ENCODE results near the gene PTGIR.
"Not testable (repeated sequence)": the region's sequence is repeated elsewhere in the genome, so short reads cannot be mapped to it uniquely, and the experiment has no call there.

The PTGIR gene

GRCh38 chr19:46639358-46640182 is 14.7 kb upstream of the PTGIR start:
- no peak for DNase-seq (ENCODE audit: low read depth)

DNA sequence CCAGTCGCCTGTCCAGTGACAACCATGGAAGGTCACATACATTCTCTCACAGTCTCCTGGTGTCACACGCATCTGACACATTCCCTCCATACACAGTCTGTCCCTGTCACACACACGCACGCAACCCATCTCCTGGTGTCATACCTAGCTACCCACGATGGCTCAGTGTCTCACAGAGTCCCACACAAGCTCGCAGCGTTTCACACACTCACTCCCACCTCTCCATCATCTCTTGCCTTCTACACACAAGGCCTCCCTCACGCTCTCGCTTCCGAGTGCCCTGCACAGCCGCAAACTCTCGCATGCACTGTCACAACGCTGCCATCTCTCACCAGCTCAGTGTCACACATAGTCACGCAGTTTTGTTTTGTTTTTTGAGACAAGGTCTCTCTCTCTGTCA is 12.3 kb upstream of the PTGIR start:
- DNase-seq (ENCODE audit: low read depth), result no peak

DNA sequence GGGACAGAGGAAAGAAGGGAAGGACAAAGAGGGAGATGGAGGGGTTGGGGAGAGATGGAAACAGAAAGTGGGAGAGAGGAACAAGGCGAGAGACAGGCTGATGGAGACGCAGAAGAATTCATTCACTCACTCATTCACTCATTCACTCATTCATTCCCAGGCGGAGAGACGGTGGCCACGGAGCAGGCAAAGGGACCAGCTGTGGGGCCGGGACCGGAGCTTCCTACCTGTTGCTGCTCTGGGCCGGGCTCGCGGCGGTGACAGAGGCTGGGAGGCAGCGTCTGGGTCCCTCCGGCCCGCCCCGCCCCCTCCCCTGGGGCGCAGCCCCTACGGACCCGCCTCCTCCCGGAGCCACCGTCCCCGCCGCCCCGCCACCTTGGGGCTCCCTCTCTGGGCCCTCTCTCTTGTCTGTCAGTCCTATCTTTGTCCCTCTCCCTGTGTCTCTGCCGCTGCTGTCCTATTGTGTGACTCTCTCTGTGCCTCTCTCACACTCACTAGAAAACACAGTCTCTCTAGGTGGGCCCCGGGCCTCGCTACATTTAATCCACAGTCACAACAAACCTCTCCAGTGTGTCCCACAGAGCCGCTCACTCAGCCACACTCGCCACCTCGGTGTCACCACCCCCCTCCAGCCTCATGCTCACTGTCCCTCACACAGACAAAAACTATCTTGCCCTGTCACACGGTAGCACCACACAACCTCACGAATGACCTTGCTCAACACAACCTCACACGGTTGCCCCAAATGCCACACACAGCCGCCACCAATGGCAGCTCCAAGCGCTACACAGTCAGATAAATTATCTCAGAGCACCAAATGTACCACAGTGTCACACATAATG is 11.3 kb upstream of the PTGIR start, which contains the start of gene GNG8:
GNG8 (minus strand) TSS at position 283 of the 842 bp plus-strand sequence. CDS start 1,520 bp downstream, outside the sequence.
- DNase-seq (ENCODE audit: low read depth), result no peak

GRCh38 chr19:46634656-46635218 is 9.8 kb upstream of the PTGIR start:
- DNase-seq (ENCODE audit: low read depth), result no peak

DNA sequence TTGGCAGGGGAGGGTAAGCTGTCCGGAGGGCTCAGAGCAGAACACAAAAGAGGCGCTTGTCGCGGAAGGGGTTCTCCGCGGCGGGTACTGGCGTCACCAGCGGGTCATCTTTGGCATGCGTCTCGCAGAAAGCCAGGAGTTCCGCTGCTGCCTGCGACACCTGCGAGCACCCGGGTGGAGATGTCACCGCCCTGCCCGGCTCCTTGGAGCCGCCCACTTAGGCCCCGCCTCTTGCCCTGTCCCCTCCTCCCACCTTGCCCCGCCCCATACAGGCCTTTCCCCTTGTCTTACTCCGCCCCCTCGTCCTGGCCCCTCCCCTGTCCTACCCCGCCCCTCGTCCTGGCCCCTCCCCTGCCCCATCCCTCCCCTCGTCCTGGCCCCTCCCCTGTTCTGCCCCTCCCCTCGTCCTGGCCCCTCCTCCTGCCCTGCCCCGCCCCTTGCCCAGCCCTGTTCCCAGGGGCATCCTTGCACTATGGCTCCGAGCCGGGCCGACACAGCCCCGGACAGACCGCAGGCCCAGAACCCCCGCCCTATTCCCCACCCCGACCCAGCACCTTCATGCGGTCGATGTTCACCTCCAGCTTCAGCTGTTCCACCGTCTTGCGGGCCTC is 9.3 kb upstream of the PTGIR start:
- peak; percentile 52 for DNase-seq (ENCODE audit: low read depth)

DNA sequence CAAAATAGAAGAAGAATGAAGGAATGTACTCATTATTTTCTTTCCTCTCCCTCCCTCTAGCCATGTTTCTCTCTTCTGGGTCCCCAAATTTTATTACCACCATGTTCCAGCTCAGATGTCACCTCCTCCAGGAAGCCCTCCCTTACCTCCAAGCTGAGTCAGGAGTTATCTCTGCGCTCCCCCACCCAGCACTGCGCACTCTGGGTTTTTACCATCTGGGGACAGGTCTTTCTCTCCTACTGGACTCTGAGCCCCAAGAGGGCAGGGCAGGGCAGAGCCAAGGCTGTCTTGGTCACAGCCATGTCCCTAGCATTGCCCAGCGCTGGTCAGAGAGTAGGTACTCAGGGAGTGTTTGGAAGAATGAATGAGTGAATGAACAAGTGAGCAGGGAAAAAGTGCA is 8.2 kb upstream of the PTGIR start:
- DNase-seq (ENCODE audit: low read depth), result no peak

DNA sequence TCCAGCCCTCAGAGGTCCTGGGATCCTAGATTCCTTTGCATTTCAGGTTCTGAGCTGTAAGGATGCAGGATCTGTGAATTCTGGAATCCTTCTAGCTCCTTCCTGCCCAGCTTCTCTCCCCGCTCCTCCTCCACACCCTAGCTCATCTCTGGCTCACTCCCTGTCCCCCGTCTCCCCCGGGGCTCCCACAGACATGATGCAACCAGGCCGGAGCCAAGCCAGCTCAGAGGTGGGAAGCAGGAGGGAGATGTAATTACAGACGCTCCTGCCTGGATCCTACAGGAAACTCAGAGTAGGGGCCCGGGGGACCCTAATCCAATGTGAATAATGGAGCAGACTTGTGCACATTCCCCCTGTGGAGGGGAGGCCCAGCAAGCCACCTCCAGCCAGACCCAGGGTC is 6.6 kb upstream of the PTGIR start:
- DNase-seq (ENCODE audit: low read depth), result no peak

GRCh38 chr19:46630586-46631205 is 5.8 kb upstream of the PTGIR start:
- no peak for DNase-seq (ENCODE audit: low read depth)

- no peak for DNase-seq (ENCODE audit: low read depth)
Measured at GRCh38 chr19:46629546-46630025, 4.7 kb upstream of the PTGIR start.

GRCh38 chr19:46628970-46629369 is 4.1 kb upstream of the PTGIR start:
- DNase-seq (ENCODE audit: low read depth), result not testable (repeated sequence)

DNA sequence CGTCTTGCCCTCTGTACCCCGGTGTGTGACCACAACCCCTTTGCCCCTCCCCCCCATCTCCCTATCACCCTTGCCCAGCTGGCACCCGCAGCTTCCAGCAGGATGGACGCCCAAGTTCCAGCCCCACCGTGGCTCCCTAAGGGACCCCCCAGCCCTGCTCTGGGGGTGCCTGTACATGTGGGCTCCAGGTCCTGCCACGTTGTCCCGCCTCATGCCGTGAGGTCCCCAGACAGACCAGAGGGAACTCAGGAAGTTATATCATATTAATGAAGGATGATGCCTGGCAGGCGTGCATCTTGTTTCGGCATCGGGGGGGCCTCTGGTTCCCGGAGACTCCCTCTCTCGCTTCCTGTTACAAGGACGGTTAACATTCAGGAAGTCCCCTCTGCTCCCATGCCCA is 1.6 kb upstream of the PTGIR start:
- no peak for DNase-seq (ENCODE audit: low read depth)

DNA sequence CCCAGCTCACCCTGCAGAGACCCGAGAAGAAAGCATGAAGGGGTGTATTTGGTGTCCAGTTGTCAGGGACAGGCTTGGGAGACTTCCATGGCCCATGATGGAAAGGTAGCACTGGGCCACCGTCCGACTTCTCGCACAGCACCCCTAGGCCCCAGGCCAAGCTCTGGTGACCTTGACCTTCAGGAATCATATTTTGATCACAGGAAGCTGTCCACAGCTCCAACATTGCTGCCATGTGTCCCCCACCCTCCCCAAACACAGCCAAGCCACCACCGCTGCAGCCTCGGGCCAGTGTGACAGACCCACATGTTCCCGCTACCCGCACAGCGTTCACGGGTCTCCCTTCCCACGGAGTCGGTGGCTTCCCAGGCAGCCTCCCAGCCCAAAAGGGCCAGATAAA is 842 bp upstream of the PTGIR start:
- no peak for DNase-seq (ENCODE audit: low read depth)

DNA sequence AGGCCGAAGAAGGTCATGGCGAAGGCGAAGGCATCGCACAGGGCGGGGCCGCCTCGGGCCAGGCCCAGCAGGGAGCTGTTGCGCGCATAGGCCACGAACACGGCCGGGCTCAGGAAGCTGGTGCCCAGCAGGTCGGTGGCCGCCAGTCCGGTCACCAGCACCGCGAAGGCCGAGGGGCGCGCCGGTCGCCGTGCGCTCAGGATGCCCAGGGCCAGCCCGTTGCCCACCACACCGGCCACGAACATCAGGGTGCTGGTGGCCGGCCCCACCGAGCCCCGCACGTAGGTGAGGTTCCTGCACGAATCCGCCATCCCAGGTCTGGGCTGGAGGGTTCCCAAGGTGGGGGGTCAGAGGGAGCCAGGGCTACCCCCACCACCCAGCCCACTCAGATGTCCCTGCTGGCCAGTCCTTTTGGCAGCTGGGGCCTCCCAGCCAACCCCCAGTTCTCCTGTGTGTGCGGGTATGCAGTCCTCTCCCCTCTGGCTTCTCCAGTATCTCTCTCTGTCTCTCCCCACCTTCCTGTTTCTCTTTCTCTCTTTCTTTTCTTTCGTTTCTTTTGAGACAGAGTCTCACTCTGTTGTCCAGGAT is 880 bp downstream of the PTGIR start:
- no peak for DNase-seq (ENCODE audit: low read depth)

GRCh38 chr19:46622118-46622446 is 2.8 kb downstream of the PTGIR start:
- no peak for DNase-seq (ENCODE audit: low read depth)

- no peak for DNase-seq (ENCODE audit: low read depth)
Measured at GRCh38 chr19:46621191-46622117, 3.4 kb downstream of the PTGIR start.

DNA sequence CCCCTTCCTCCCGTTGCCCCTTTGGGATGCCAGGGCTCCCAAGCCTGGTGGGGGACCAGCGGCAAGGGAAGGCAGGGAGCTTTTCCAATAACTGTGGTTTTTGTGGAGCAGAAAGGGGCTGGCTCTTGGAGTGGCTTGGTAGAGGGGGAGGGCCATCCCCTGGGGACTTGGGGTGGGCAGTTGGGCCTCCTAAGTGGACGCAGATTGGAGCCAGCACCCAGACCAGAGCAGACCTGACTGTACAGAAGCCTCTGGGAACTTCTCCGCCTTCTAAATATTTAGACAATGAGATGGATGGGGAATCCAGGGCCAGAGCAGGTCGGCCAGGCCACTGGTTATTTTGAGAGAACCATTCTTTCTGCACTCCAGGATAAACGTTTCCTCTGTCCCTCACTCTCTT is 4.2 kb downstream of the PTGIR start:
- DNase-seq (ENCODE audit: low read depth), result no peak

DNA sequence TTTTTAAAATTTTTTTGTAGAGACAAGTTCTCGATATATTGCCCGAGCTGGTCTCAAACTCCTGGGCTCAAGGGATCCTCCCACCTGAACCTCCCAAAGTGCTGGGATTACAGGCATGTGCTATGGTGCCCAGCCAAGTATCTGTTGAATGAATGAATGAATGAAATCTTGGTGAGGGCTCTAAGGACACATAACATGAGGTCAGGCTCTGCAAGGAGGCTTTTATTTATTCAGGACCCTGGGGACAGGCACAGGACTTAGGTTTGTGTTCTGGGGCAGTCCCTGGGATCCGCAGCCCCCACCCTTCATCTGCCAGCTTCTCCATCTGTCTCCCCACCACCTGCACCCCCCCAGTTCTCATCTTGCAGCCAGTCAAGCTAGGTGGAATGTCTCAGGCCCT is 4.6 kb downstream of the PTGIR start:
- no peak for DNase-seq (ENCODE audit: low read depth)

GRCh38 chr19:46618670-46619231 is 6.1 kb downstream of the PTGIR start:
- DNase-seq (ENCODE audit: low read depth), result no peak

DNA sequence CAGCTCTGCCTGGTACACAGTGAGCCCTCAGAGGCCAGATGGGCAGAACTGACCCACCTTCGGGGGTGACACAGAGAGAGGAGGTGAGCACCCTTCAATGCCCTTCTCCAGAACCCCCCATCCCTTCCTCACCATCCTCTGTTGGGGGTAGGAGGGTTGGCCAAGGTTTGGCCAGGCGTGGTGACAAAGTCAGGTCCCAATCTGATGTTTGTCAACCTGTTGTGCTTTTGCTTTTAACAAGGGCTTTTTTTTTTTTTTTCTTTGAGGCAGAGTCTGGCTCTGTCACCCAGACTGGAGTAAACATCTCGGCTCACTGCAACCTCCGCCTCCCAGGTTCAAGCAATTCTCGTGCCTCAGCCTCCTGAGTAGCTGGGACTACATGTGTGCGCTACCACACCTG is 7.3 kb downstream of the PTGIR start:
- no peak for DNase-seq (ENCODE audit: low read depth)

Data from HS-27A (cell line).